OCI-LY7 (cell line): ENCODE results near the gene CLASP2. TPM values are rescaled to one million over a fixed set of nuclear protein-coding genes. Genes with fewer than 3 reads are reported as not detected.

Experiments
- BruUV-seq: library from RNA; stranded (reverse); fragments of 400-500 nt; replicated peaks from 2 replicates; lab custom pipeline; 2021; lab: Mats Ljungman, UMichigan
- CTCF ChIA-PET: fragments of 300-600 bp; sonication (Branson Sonifier 250); formaldehyde crosslinking; loops from one replicate; lab custom pipeline; 2022; ENCODE audit warnings: antibody characterized with exemption; ENCODE audit not compliant: unreplicated experiment; lab: Charles Lee
- POLR2A ChIA-PET: fragments of 300-600 bp; sonication (Branson Sonifier 250); formaldehyde crosslinking; loops from one replicate; lab custom pipeline; 2022; ENCODE audit warnings: antibody characterized with exemption; lab: Charles Lee
- DNase-seq: peaks from one replicate; pipeline ENCODE4 v3.0.0-alpha.2; 2015; ENCODE audit warnings: low spot score
- H2AFZ ChIP-seq: fragments of 200-600 bp; sonication (generic), shearing (Covaris generic); 2 replicates; pipeline ENCODE4 v1.6.1; 2014; ENCODE audit warnings: mild to moderate bottlenecking, antibody characterized with exemption, low read length, moderate library complexity
- H3K27ac ChIP-seq: fragments of 200-600 bp; sonication (generic); 2 replicates; pipeline ENCODE4 v1.5.1; 2014; ENCODE audit warnings: mixed run types, low read depth, mild to moderate bottlenecking, moderate library complexity, low read length, inconsistent platforms; ENCODE audit not compliant: poor library complexity, severe bottlenecking
- H3K36me3 ChIP-seq: fragments of 200-600 bp; sonication (generic); 2 replicates; pipeline ENCODE4 v1.6.1; 2014; ENCODE audit warnings: mild to moderate bottlenecking, antibody characterized with exemption, low read length, moderate library complexity, mixed read lengths; ENCODE audit not compliant: insufficient read depth
- H3K4me1 ChIP-seq: fragments of 200-600 bp; sonication (generic); 2 replicates; pipeline ENCODE4 v1.5.1; 2014; ENCODE audit warnings: mild to moderate bottlenecking, low read length; ENCODE audit not compliant: insufficient read depth, poor library complexity, severe bottlenecking
- H3K4me2 ChIP-seq: fragments of 200-600 bp; sonication (generic); 2 replicates; pipeline ENCODE4 v1.6.1; 2014; ENCODE audit warnings: mild to moderate bottlenecking, low read length
- H3K4me3 ChIP-seq: fragments of 200-600 bp; sonication (generic); 2 replicates; pipeline ENCODE4 v1.5.1; 2014; ENCODE audit warnings: mild to moderate bottlenecking, low read depth, low read length; ENCODE audit not compliant: poor library complexity, severe bottlenecking
- H3K79me2 ChIP-seq: fragments of 200-600 bp; sonication (generic); 2 replicates; pipeline ENCODE4 v1.6.1; 2016; ENCODE audit warnings: low read depth, mild to moderate bottlenecking, low read length, moderate library complexity, mixed read lengths; ENCODE audit not compliant: insufficient read depth
- H3K9me2 ChIP-seq: fragments of 200-600 bp; sonication (generic); 2 replicates; pipeline ENCODE4 v1.6.1; 2016; ENCODE audit warnings: mild to moderate bottlenecking, low read length, mixed read lengths; ENCODE audit not compliant: insufficient read depth
- H3K9me3 ChIP-seq: fragments of 200-600 bp; sonication (generic); 2 replicates; pipeline ENCODE4 v1.6.1; 2014; ENCODE audit warnings: mild to moderate bottlenecking, mixed run types, low read length, mixed read lengths
- H4K20me1 ChIP-seq: fragments of 200-600 bp; sonication (generic); 2 replicates; pipeline ENCODE4 v1.6.1; 2014; ENCODE audit warnings: mild to moderate bottlenecking, antibody characterized with exemption, low read length, moderate library complexity, mixed read lengths; ENCODE audit not compliant: insufficient read depth
- CTCF ChIP-seq: fragments of 200-600 bp; sonication (generic); conservative IDR thresholded peaks from 2 replicates; pipeline ENCODE4 v1.5.1; 2014; ENCODE audit warnings: mild to moderate bottlenecking, antibody characterized with exemption, low read length, moderate library complexity, mixed read lengths
- EZH2phosphoT487 ChIP-seq: fragments of 200-600 bp; sonication (generic); IDR thresholded peaks from 2 replicates; pipeline ENCODE4 v1.6.1; 2018; ENCODE audit warnings: low read depth, borderline replicate concordance, mild to moderate bottlenecking, mixed run types, antibody characterized with exemption, low read length, moderate library complexity, mixed read lengths
- intact Hi-C: fragments of 100-400 bp; cut with micrococcal nuclease; formaldehyde crosslinking; loops from one replicate; pipeline ENCODE4 v1.10.0; 2022; ENCODE audit not compliant: unreplicated experiment
- total RNA-seq, 2 experiments: library from RNA; depleted of rRNA in 1 of 2; stranded (reverse); fragments of >200 nt in 1 of 2; shearing (Covaris generic) in 1 of 2; gene quantifications; 2 replicates each; pipeline ENCODE4 v1.2.3, GENCODE V29; 2014 to 2022

CLASP2 gene
- total RNA-seq, 2 experiments from 2014 or later = 95.5 to 99.1 TPM

- no peaks in the 10 kb centered on the region for H3K4me1 ChIP-seq
- DNase-seq = no peak
- H3K36me3 ChIP-seq = peaks cover 42% of the 10 kb centered on the region
- H4K20me1 ChIP-seq = no peaks in the 10 kb centered on the region
- no TSS peak for BruUV-seq
- H3K4me2 ChIP-seq = no peak overlapping the region
- TF ChIP-seq CTCF = no peak
- TF ChIP-seq EZH2phosphoT487 = no peak
- no peak overlapping the region for H2AFZ ChIP-seq
- no peak overlapping the region for H3K27ac ChIP-seq
- ChIA-PET POLR2A (interaction anchor here (0.5 kb wide), 1 partner anchor 66 kb away, joined by 3 read pairs; no protein-coding TSS in a partner anchor), CTCF (no interaction called here)
- intact Hi-C loops = no loop called here
- H3K9me3 ChIP-seq = peaks cover 13% of the 10 kb centered on the region; the same call in 1 of the 2 replicates
- H3K79me2 ChIP-seq = no peaks in the 10 kb centered on the region
- no peak overlapping the region for H3K4me3 ChIP-seq
- H3K9me2 ChIP-seq = no peaks in the 10 kb centered on the region
These were observed 196.3 kb downstream of the CLASP2 start for GRCh38 chr3:33521736-33522135.

GRCh38 chr3:33513262-33513863 is 204.7 kb downstream of the CLASP2 start:
- Histone ChIP-seq H2AFZ (no peak overlapping the region), H3K27ac (no peak overlapping the region), H3K79me2 (no peaks in the 10 kb centered on the region), H3K4me3 (no peak overlapping the region), H3K4me2 (no peak overlapping the region), H3K9me3 (no peaks in the 10 kb centered on the region), H4K20me1 (no peaks in the 10 kb centered on the region), H3K36me3 (peaks cover 61% of the 10 kb centered on the region), H3K9me2 (no peaks in the 10 kb centered on the region), H3K4me1 (no peaks in the 10 kb centered on the region)
- no TSS peak for BruUV-seq
- CTCF ChIA-PET = no interaction called here
- no peak for DNase-seq
- POLR2A ChIA-PET = interaction anchor here (0.7 kb wide), 1 partner anchor 32 kb away, joined by 3 read pairs; no protein-coding TSS in a partner anchor
- intact Hi-C loops = no loop called here
- TF ChIP-seq EZH2phosphoT487 (no peak), CTCF (no peak)

- Histone ChIP-seq H3K9me3 (0 out of 2 replicates have a peak, but pooled peaks cover 4% of the 10 kb centered on the region), H3K9me2 (no peaks in the 10 kb centered on the region), H3K27ac (no peak overlapping the region), H3K79me2 (no peaks in the 10 kb centered on the region), H2AFZ (no peak overlapping the region), H3K4me2 (no peak overlapping the region), H4K20me1 (no peaks in the 10 kb centered on the region), H3K36me3 (peaks cover 82% of the 10 kb centered on the region), H3K4me1 (no peaks in the 10 kb centered on the region), H3K4me3 (no peak overlapping the region)
- CTCF ChIA-PET = no interaction called here
- TF ChIP-seq CTCF = no peak
- BruUV-seq = no TSS peak
- POLR2A ChIA-PET = no interaction called here
- intact Hi-C loops = no loop called here
- no peak for DNase-seq
These were observed 213.0 kb downstream of the CLASP2 start for GRCh38 chr3:33505027-33505426.
